SH-SY5Y (cell line): ENCODE measurements around the gene CYB5R3.

Experiments
- GATA2 ChIP-seq: IDR thresholded peaks from 2 replicates; pipeline ENCODE4 v1.6.1; 2011; ENCODE audit warnings: mild to moderate bottlenecking, low read depth, low read length
- GATA3 ChIP-seq: IDR thresholded peaks from 2 replicates; pipeline ENCODE4 v1.6.1; 2011; ENCODE audit warnings: low read depth, mild to moderate bottlenecking, low read length, moderate library complexity

- no peak for TF ChIP-seq GATA2
- no peak for TF ChIP-seq GATA3
Measured at GRCh38 chr22:42664976-42665831, 16.0 kb upstream of the CYB5R3 start.
